NCI-H1694 treated with DMSO at 0.1 percent for 48 hours (cell line): Measurements from ENCODE around the gene FARS2.
"Not testable (repeated sequence)": the region's sequence is repeated elsewhere in the genome, so short reads cannot be mapped to it uniquely, and the experiment has no call there.

ENCODE experiments used
- DNase-seq: peaks from one replicate; lab custom pipeline; 2025; lab: John Stamatoyannopoulos, UW

The FARS2 gene

GRCh38 chr6:5537132-5537531, 275.8 kb downstream of the FARS2 start:
- no peak for DNase-seq

GRCh38 chr6:5537967-5538366, 276.7 kb downstream of the FARS2 start:
- no peak for DNase-seq

GRCh38 chr6:5540370-5540769, 279.1 kb downstream of the FARS2 start:
- no peak for DNase-seq

GRCh38 chr6:5541025-5541424, 279.7 kb downstream of the FARS2 start:
- DNase-seq, result no peak

- no peak for DNase-seq
Observed at GRCh38 chr6:5541751-5542432, 280.6 kb downstream of the FARS2 start.

- no peak for DNase-seq
Observed at GRCh38 chr6:5547556-5547955, 286.2 kb downstream of the FARS2 start.

GRCh38 chr6:5550631-5551030, 289.3 kb downstream of the FARS2 start:
- no peak for DNase-seq

- DNase-seq, result no peak
Observed at GRCh38 chr6:5552243-5552642, 290.9 kb downstream of the FARS2 start.

GRCh38 chr6:5553767-5554166, 292.5 kb downstream of the FARS2 start:
- no peak for DNase-seq

- DNase-seq, result no peak
Observed at GRCh38 chr6:5554226-5554625, 292.9 kb downstream of the FARS2 start.

GRCh38 chr6:5556011-5556410, 294.7 kb downstream of the FARS2 start:
- no peak for DNase-seq

GRCh38 chr6:5557506-5557905, 296.2 kb downstream of the FARS2 start:
- DNase-seq, result no peak

GRCh38 chr6:5559651-5560050, 298.3 kb downstream of the FARS2 start:
- no peak for DNase-seq

- DNase-seq, result no peak
Observed at GRCh38 chr6:5562277-5562676, 301.0 kb downstream of the FARS2 start.

GRCh38 chr6:5563086-5563485, 301.8 kb downstream of the FARS2 start:
- DNase-seq, result no peak

GRCh38 chr6:5564746-5565145, 303.4 kb downstream of the FARS2 start:
- not testable (repeated sequence) for DNase-seq

- DNase-seq, result no peak
Observed at GRCh38 chr6:5565971-5566370, 304.7 kb downstream of the FARS2 start.

GRCh38 chr6:5566718-5567117, 305.4 kb downstream of the FARS2 start:
- no peak for DNase-seq

GRCh38 chr6:5567352-5567751, 306.0 kb downstream of the FARS2 start:
- DNase-seq, result no peak

- no peak for DNase-seq
Observed at GRCh38 chr6:5567890-5568289, 306.6 kb downstream of the FARS2 start.

- no peak for DNase-seq
Observed at GRCh38 chr6:5569491-5569890, 308.2 kb downstream of the FARS2 start.

GRCh38 chr6:5570641-5571040, 309.3 kb downstream of the FARS2 start:
- no peak for DNase-seq

GRCh38 chr6:5580736-5581581, 319.6 kb downstream of the FARS2 start:
- DNase-seq, result no peak

- DNase-seq, result no peak
Observed at GRCh38 chr6:5582762-5583161, 321.4 kb downstream of the FARS2 start.
